GM23338 (cell line): ENCODE data around the gene PPP1R3G. TPM values are rescaled to one million over a fixed set of nuclear protein-coding genes. Genes with fewer than 3 reads are reported as not detected.

Experiments
- ATAC-seq: fragments of 200-7000 bp; cut with Tn5 transposase; 3 replicates; pipeline ENCODE4 v1.9.1; 2020
- DNase-seq: peaks from one replicate; pipeline ENCODE4 v3.0.0-alpha.2; 2015; ENCODE audit warnings: low spot score
- H2AFZ ChIP-seq: fragments of 200-600 bp; sonication (generic); 2 replicates; pipeline ENCODE4 v1.8.0; 2016; ENCODE audit warnings: antibody characterized with exemption, mild to moderate bottlenecking, moderate library complexity
- H3F3A ChIP-seq: fragments of 200-600 bp; sonication (generic); replicated peaks from 2 replicates; pipeline ENCODE4 v1.8.0; 2017; ENCODE audit warnings: antibody characterized with exemption, mixed run types, low read depth
- H3K27ac ChIP-seq: fragments of 200-600 bp; sonication (generic); 2 replicates; pipeline ENCODE4 v1.6.1; 2016; ENCODE audit warnings: low read depth
- H3K27me3 ChIP-seq: fragments of 200-600 bp; sonication (generic); 2 replicates; pipeline ENCODE4 v1.8.0; 2016; ENCODE audit warnings: mild to moderate bottlenecking, mixed run types, moderate library complexity; ENCODE audit not compliant: insufficient read depth
- H3K36me3 ChIP-seq: fragments of 200-600 bp; sonication (generic); 2 replicates; pipeline ENCODE4 v1.8.0; 2016; ENCODE audit warnings: mild to moderate bottlenecking; ENCODE audit not compliant: insufficient read depth
- H3K4me1 ChIP-seq: fragments of 200-600 bp; sonication (generic); 2 replicates; pipeline ENCODE4 v1.8.0; 2016; ENCODE audit warnings: mild to moderate bottlenecking, moderate library complexity; ENCODE audit not compliant: insufficient read depth
- H3K4me2 ChIP-seq: fragments of 200-600 bp; sonication (generic); 2 replicates; pipeline ENCODE4 v1.7.1; 2017; ENCODE audit warnings: mixed run types
- H3K4me3 ChIP-seq: fragments of 200-600 bp; sonication (generic); 2 replicates; pipeline ENCODE4 v1.6.1; 2016; ENCODE audit warnings: mixed run types
- H3K79me2 ChIP-seq: fragments of 200-600 bp; sonication (generic); replicated peaks from 2 replicates; pipeline ENCODE4 v1.8.0; 2017; ENCODE audit warnings: mild to moderate bottlenecking; ENCODE audit not compliant: insufficient read depth
- H3K9me2 ChIP-seq: fragments of 200-600 bp; sonication (generic); 2 replicates; pipeline ENCODE4 v1.8.0; 2017; ENCODE audit not compliant: insufficient read depth
- H4K20me1 ChIP-seq: fragments of 200-600 bp; sonication (generic); replicated peaks from 2 replicates; pipeline ENCODE4 v1.8.0; 2017; ENCODE audit warnings: mild to moderate bottlenecking; ENCODE audit not compliant: insufficient read depth
- H3K27ac Mint-ChIP-seq: 2 replicates; pipeline ENCODE4 v1.8.0; 2020; ENCODE audit warnings: inconsistent platforms, mild to moderate bottlenecking, moderate library complexity, mixed read lengths
- H3K27me3 Mint-ChIP-seq: 3 replicates; pipeline ENCODE4 v1.8.0; 2022; ENCODE audit warnings: low read depth, mild to moderate bottlenecking, moderate library complexity, mixed read lengths, inconsistent platforms; ENCODE audit not compliant: insufficient read depth, poor library complexity
- H3K36me3 Mint-ChIP-seq: 3 replicates; pipeline ENCODE4 v1.8.0; 2021; ENCODE audit warnings: low read depth, mild to moderate bottlenecking, inconsistent platforms, moderate library complexity, mixed read lengths
- H3K4me1 Mint-ChIP-seq: 3 replicates; pipeline ENCODE4 v1.8.0; 2020; ENCODE audit warnings: mild to moderate bottlenecking, inconsistent platforms, mixed read lengths
- H3K4me3 Mint-ChIP-seq: 3 replicates; pipeline ENCODE4 v1.8.0; 2021; ENCODE audit warnings: moderate library complexity, mild to moderate bottlenecking, inconsistent platforms, mixed read lengths
- H3K9me3 Mint-ChIP-seq: 3 replicates; pipeline ENCODE4 v1.8.0; 2020; ENCODE audit warnings: moderate library complexity, mild to moderate bottlenecking, inconsistent platforms, mixed read lengths
- CREB1 ChIP-seq: fragments of 250-450 bp; sonication (Bioruptor Pico); IDR thresholded peaks from 2 replicates; pipeline ENCODE4 v1.5.0; 2020; ENCODE audit warnings: low read depth, mild to moderate bottlenecking, moderate library complexity
- CTCF ChIP-seq, 2 experiments: fragments of 200-600 bp in 1 of 2; sonication (generic) in 1 of 2; conservative IDR thresholded peaks; 2 replicates each; pipeline versions ENCODE4 v1.5.1 to v1.6.1; 2016 to 2017; ENCODE audit warnings: antibody characterized with exemption in 2 of 2, low read depth in 2 of 2, mild to moderate bottlenecking in 2 of 2, moderate library complexity in 1 of 2
- EZH2 ChIP-seq: fragments of 200-600 bp; sonication (generic); IDR thresholded peaks from one replicate; pipeline ENCODE4 v1.8.0; 2017; ENCODE audit warnings: antibody characterized with exemption, mild to moderate bottlenecking, low read depth; ENCODE audit not compliant: unreplicated experiment
- EZH2phosphoT487 ChIP-seq: fragments of 200-600 bp; sonication (generic); IDR thresholded peaks from one replicate; pipeline ENCODE4 v1.8.1; 2018; ENCODE audit warnings: antibody characterized with exemption; ENCODE audit not compliant: unreplicated experiment
- JUNB ChIP-seq: IDR thresholded peaks from one replicate; pipeline ENCODE4 v1.6.1; 2016; ENCODE audit warnings: antibody characterized with exemption; ENCODE audit not compliant: unreplicated experiment
- NANOG ChIP-seq: IDR thresholded peaks from 2 replicates; pipeline ENCODE4 v1.6.1; 2016; ENCODE audit warnings: antibody characterized with exemption, borderline replicate concordance
- POLR2AphosphoS5 ChIP-seq: IDR thresholded peaks from 2 replicates; pipeline ENCODE4 v1.6.1; 2016; ENCODE audit warnings: antibody characterized with exemption, low read depth
- STAT1 ChIP-seq: IDR thresholded peaks from one replicate; pipeline ENCODE4 v1.6.1; 2016; ENCODE audit warnings: antibody characterized with exemption; ENCODE audit not compliant: unreplicated experiment
- ZNF114 ChIP-seq: fragments of 250-450 bp; sonication (Bioruptor Pico); IDR thresholded peaks from 2 replicates; pipeline ENCODE4 v1.5.0; 2020; ENCODE audit warnings: mild to moderate bottlenecking, moderate library complexity
- ZNF331 ChIP-seq: fragments of 250-450 bp; sonication (Bioruptor Pico); IDR thresholded peaks from 2 replicates; pipeline ENCODE4 v1.5.0; 2020; ENCODE audit warnings: low read depth, mild to moderate bottlenecking, moderate library complexity
- ZNF462 ChIP-seq: fragments of 250-450 bp; sonication (Bioruptor Pico); IDR thresholded peaks from 2 replicates; pipeline ENCODE4 v1.5.0; 2020; ENCODE audit warnings: mild to moderate bottlenecking, moderate library complexity
- polyA plus RNA-seq: library from polyadenylated mRNA; unstranded; fragments of >200 nt; fragmentation: Nextera tagmentation; extraction: Ambion mirVana; gene quantifications from 2 replicates; pipeline ENCODE4 v1.2.1, GENCODE V29; 2016
- total RNA-seq: library from RNA; depleted of rRNA; stranded (reverse); fragments of >200 nt; shearing (Covaris generic); gene quantifications from 2 replicates; pipeline ENCODE4 v1.2.3, GENCODE V29; 2014
- TF ChIP-seq, protein P1 (sequence below): IDR thresholded peaks from 2 replicates; pipeline ENCODE4 v1.6.1; 2016; ENCODE audit warnings: antibody characterized with exemption

The PPP1R3G gene
- total and polyA plus RNA-seq, 2 experiments from 2014 or later = 0.13 to 0.24 TPM

- H3F3A ChIP-seq = no peaks in the 10 kb centered on the region
- no peaks in the 10 kb centered on the region for H3K9me2 ChIP-seq
- no peaks in the 10 kb centered on the region; the same call in 2 of the 3 replicates for H3K9me3 Mint-ChIP-seq
- no peak overlapping the region for H3K27ac ChIP-seq
- ATAC-seq = no peak
- H3K4me3 Mint-ChIP-seq = no peak overlapping the region
- TF ChIP-seq, protein P1, sequence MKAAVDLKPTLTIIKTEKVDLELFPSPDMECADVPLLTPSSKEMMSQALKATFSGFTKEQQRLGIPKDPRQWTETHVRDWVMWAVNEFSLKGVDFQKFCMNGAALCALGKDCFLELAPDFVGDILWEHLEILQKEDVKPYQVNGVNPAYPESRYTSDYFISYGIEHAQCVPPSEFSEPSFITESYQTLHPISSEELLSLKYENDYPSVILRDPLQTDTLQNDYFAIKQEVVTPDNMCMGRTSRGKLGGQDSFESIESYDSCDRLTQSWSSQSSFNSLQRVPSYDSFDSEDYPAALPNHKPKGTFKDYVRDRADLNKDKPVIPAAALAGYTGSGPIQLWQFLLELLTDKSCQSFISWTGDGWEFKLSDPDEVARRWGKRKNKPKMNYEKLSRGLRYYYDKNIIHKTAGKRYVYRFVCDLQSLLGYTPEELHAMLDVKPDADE = no peak
- TF ChIP-seq NANOG = no peak
- TF ChIP-seq CREB1 (CRISPR knock-in tag) = no peak
- no peak for TF ChIP-seq ZNF114
- no peak for TF ChIP-seq STAT1
- TF ChIP-seq JUNB = no peak
- TF ChIP-seq ZNF462 (CRISPR knock-in tag) = no peak
- TF ChIP-seq POLR2AphosphoS5 = no peak
- no peak for TF ChIP-seq ZNF331
- no peak for TF ChIP-seq EZH2phosphoT487
- TF ChIP-seq EZH2 = no peak
- TF ChIP-seq CTCF (conservative IDR thresholded peaks at IDR 0.05; ENCODE audit: low read depth in 2 of 2) = no peak
- H3K27me3 Mint-ChIP-seq = peaks cover 6% of the 10 kb centered on the region
- peaks cover 5% of the 10 kb centered on the region; the same call in 1 of the 2 replicates for H4K20me1 ChIP-seq
- H2AFZ ChIP-seq = no peak overlapping the region
- no peak overlapping the region; the same call in 1 of the 2 replicates for H3K27ac Mint-ChIP-seq
- no peaks in the 10 kb centered on the region for H3K79me2 ChIP-seq
- no peaks in the 10 kb centered on the region for H3K36me3 ChIP-seq
- H3K4me2 ChIP-seq = no peak overlapping the region
- H3K27me3 ChIP-seq = no peaks in the 10 kb centered on the region
- no peak overlapping the region for H3K4me3 ChIP-seq
- no peak for DNase-seq
- peaks cover under 1% of the 10 kb centered on the region; the same call in 1 of the 3 replicates for H3K4me1 Mint-ChIP-seq
- no peaks in the 10 kb centered on the region for H3K4me1 ChIP-seq
- peaks cover 3% of the 10 kb centered on the region; the same call in 1 of the 3 replicates for H3K36me3 Mint-ChIP-seq
These were observed 27.1 kb downstream of the PPP1R3G start for GRCh38 chr6:5112066-5112799.
